ENCODE measurements around the gene KHDC1L.

KHDC1L gene

DNA sequence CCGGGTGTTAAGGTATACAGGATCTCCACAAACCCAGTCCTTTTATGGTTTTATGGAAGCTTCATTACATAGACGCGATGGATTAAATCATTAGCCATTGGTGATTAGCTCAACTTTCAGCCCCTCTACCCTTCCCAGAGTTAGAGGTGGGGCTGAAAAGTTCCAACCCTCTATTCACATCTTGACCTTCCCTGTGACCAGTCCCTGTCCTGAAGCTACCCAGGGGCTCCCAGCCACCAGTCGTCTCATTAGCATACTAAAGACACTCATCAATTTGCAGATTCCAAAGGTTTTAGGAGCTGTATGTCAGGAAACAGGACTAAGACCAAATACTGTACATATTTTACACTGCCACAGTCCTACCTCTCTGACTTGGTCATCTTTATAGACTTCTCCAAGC lies 21.0 kb downstream of the KHDC1L start:
- H3K27me3 ChIP-seq (ENCODE audit: low read length): no peaks in the 10 kb centered on the region
- H3K36me3 ChIP-seq (ENCODE audit: low read length): no peaks in the 10 kb centered on the region
- H2AFZ ChIP-seq (ENCODE audit: low read depth, low read length, severe bottlenecking): no peak overlapping the region
- no peak overlapping the region for H3K4me3 ChIP-seq (ENCODE audit: insufficient read depth, low read length, poor library complexity, severe bottlenecking)
- no peak overlapping the region for H3K27ac ChIP-seq (ENCODE audit: low read depth, low read length)
- no peak for TF ChIP-seq EZH2phosphoT487 (conservative IDR thresholded peaks at IDR 0.05; ENCODE audit: low read length)
- TF ChIP-seq, protein P1, sequence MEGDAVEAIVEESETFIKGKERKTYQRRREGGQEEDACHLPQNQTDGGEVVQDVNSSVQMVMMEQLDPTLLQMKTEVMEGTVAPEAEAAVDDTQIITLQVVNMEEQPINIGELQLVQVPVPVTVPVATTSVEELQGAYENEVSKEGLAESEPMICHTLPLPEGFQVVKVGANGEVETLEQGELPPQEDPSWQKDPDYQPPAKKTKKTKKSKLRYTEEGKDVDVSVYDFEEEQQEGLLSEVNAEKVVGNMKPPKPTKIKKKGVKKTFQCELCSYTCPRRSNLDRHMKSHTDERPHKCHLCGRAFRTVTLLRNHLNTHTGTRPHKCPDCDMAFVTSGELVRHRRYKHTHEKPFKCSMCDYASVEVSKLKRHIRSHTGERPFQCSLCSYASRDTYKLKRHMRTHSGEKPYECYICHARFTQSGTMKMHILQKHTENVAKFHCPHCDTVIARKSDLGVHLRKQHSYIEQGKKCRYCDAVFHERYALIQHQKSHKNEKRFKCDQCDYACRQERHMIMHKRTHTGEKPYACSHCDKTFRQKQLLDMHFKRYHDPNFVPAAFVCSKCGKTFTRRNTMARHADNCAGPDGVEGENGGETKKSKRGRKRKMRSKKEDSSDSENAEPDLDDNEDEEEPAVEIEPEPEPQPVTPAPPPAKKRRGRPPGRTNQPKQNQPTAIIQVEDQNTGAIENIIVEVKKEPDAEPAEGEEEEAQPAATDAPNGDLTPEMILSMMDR (IDR thresholded peaks at IDR 0.05; ENCODE audit: insufficient read depth, low read length, poor library complexity, severe bottlenecking): no peak
- H3K9me2 ChIP-seq (replicated peaks; ENCODE audit: insufficient read depth, low read length): no peaks in the 10 kb centered on the region
- no peaks in the 10 kb centered on the region for H4K20me1 ChIP-seq (ENCODE audit: low read depth, low read length)
- no peak overlapping the region for H3K4me2 ChIP-seq (ENCODE audit: low read depth, low read length, poor library complexity, severe bottlenecking)
- H3K9me3 ChIP-seq (ENCODE audit: insufficient read depth, low read length): no peaks in the 10 kb centered on the region
- H3K79me2 ChIP-seq (ENCODE audit: insufficient read depth, low read length): no peaks in the 10 kb centered on the region
- no peaks in the 10 kb centered on the region for H3F3A ChIP-seq (ENCODE audit: insufficient read depth)
- H3K9ac ChIP-seq (ENCODE audit: low read length): no peak overlapping the region

DNA sequence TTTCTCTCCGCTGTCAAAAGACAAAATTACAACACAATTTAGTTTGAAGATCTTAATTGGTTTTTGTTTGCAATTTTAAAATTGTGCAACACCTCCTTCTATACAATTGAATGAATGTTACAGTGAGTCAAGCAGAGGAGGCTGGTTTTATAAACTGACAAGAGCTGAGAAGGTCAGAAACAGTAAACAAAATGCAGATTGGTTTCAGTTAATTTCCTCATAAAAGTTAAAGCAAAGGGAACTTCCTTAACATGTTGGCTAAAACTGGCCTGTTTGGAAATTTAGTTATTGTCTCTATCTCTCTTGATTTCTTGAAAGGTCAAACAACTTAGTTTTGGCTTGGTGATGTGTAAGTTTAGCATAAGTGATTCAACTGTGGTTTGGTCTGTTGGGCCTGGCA lies 22.2 kb downstream of the KHDC1L start:
- H3F3A ChIP-seq (ENCODE audit: insufficient read depth): no peaks in the 10 kb centered on the region
- H3K9me3 ChIP-seq (ENCODE audit: insufficient read depth, low read length): no peaks in the 10 kb centered on the region
- H3K27ac ChIP-seq (ENCODE audit: low read depth, low read length): no peak overlapping the region
- no peak overlapping the region for H3K4me3 ChIP-seq (ENCODE audit: insufficient read depth, low read length, poor library complexity, severe bottlenecking)
- H3K9ac ChIP-seq (ENCODE audit: low read length): no peak overlapping the region
- H3K27me3 ChIP-seq (ENCODE audit: low read length): no peaks in the 10 kb centered on the region
- no peaks in the 10 kb centered on the region for H3K36me3 ChIP-seq (ENCODE audit: low read length)
- H2AFZ ChIP-seq (ENCODE audit: low read depth, low read length, severe bottlenecking): no peak overlapping the region
- TF ChIP-seq, protein P1 (IDR thresholded peaks at IDR 0.05; ENCODE audit: insufficient read depth, low read length, poor library complexity, severe bottlenecking): no peak
- no peak for TF ChIP-seq EZH2phosphoT487 (conservative IDR thresholded peaks at IDR 0.05; ENCODE audit: low read length)
- no peaks in the 10 kb centered on the region for H3K9me2 ChIP-seq (replicated peaks; ENCODE audit: insufficient read depth, low read length)
- H3K4me2 ChIP-seq (ENCODE audit: low read depth, low read length, poor library complexity, severe bottlenecking): no peak overlapping the region
- H4K20me1 ChIP-seq (ENCODE audit: low read depth, low read length): peaks cover 4% of the 10 kb centered on the region; the same call in 1 of the 2 replicates
- no peaks in the 10 kb centered on the region for H3K79me2 ChIP-seq (ENCODE audit: insufficient read depth, low read length)

DNA sequence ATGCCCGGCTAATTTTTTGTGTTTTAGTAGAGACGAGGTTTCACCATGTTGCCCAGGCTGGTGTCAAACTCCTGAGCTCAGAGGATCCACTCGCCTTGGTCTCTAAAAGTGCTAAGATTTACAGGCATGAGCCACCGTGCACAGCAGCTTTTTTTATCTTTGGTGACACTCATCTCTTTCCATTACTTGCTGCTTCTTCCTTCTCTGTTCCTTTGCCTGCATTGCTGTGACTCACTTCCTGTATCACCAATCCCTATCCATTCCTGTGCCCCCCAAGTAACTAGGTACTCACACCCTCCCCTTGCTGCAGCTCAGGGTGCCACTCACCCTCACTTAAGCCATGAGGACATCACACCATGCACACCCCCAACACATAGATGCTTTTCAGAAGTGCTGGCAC lies 24.6 kb downstream of the KHDC1L start:
- Histone ChIP-seq H3K4me3 (ENCODE audit: insufficient read depth, low read length, poor library complexity, severe bottlenecking) (no peak overlapping the region), H3K27ac (ENCODE audit: low read depth, low read length) (no peak overlapping the region), H3K9me2 (replicated peaks; ENCODE audit: insufficient read depth, low read length) (no peaks in the 10 kb centered on the region), H3K9me3 (ENCODE audit: insufficient read depth, low read length) (no peaks in the 10 kb centered on the region), H4K20me1 (ENCODE audit: low read depth, low read length) (peaks cover 4% of the 10 kb centered on the region; the same call in 1 of the 2 replicates), H3K27me3 (ENCODE audit: low read length) (no peaks in the 10 kb centered on the region), H3F3A (ENCODE audit: insufficient read depth) (no peaks in the 10 kb centered on the region), H3K36me3 (ENCODE audit: low read length) (no peaks in the 10 kb centered on the region), H3K9ac (ENCODE audit: low read length) (no peak overlapping the region), H2AFZ (ENCODE audit: low read depth, low read length, severe bottlenecking) (no peak overlapping the region), H3K4me2 (ENCODE audit: low read depth, low read length, poor library complexity, severe bottlenecking) (no peak overlapping the region), H3K79me2 (ENCODE audit: insufficient read depth, low read length) (no peaks in the 10 kb centered on the region)
- TF ChIP-seq EZH2phosphoT487 (conservative IDR thresholded peaks at IDR 0.05; ENCODE audit: low read length): no peak
- TF ChIP-seq, protein P1 (IDR thresholded peaks at IDR 0.05; ENCODE audit: insufficient read depth, low read length, poor library complexity, severe bottlenecking): no peak

All from SU-DHL-6 (cell line).